Thyroid gland (tissue), 4 donors: ENCODE data around the gene LRIT1.

Experiments used
- POLR2A ChIP-seq, 2 donors: fragments of 450-650 bp; IDR thresholded peaks; one replicate each; pipeline ENCODE4 v1.6.1; 2017; ENCODE audit warnings: antibody characterized with exemption in 2 of 2, mild to moderate bottlenecking in 2 of 2, moderate library complexity in 1 of 2
- TF ChIP-seq, protein P1 (sequence below), 6 experiments: fragments of 200-600 bp in 3 of 6; fragments of 450-650 bp in 3 of 6; sonication (generic) in 3 of 6; IDR thresholded peaks; one replicate each; pipeline ENCODE4 v1.5.1; 2016 to 2019; ENCODE audit warnings: antibody characterized with exemption in 6 of 6, mild to moderate bottlenecking in 2 of 6, inconsistent platforms in 1 of 6, moderate library complexity in 1 of 6

- TF ChIP-seq POLR2A (IDR thresholded peaks at IDR 0.05) = no peak
- TF ChIP-seq, protein P1, sequence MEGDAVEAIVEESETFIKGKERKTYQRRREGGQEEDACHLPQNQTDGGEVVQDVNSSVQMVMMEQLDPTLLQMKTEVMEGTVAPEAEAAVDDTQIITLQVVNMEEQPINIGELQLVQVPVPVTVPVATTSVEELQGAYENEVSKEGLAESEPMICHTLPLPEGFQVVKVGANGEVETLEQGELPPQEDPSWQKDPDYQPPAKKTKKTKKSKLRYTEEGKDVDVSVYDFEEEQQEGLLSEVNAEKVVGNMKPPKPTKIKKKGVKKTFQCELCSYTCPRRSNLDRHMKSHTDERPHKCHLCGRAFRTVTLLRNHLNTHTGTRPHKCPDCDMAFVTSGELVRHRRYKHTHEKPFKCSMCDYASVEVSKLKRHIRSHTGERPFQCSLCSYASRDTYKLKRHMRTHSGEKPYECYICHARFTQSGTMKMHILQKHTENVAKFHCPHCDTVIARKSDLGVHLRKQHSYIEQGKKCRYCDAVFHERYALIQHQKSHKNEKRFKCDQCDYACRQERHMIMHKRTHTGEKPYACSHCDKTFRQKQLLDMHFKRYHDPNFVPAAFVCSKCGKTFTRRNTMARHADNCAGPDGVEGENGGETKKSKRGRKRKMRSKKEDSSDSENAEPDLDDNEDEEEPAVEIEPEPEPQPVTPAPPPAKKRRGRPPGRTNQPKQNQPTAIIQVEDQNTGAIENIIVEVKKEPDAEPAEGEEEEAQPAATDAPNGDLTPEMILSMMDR (IDR thresholded peaks at IDR 0.05) = no peak
Measured at GRCh38 chr10:84221916-84222315, 19.4 kb downstream of the LRIT1 start.
